HG03039 (cell line): Measurements from ENCODE around the gene NBEAL1.
A peak's percentile ranks its signal among the peaks of the same experiment; 100 is the strongest.
"Not testable (repeated sequence)": the region's sequence is repeated elsewhere in the genome, so short reads cannot be mapped to it uniquely, and the experiment has no call there.

Experiments
- ATAC-seq: cut with Tn5 transposase; IDR thresholded peaks from one replicate; pipeline ENCODE4 v1.9.1; 2021; ENCODE audit warnings: mild to moderate bottlenecking, moderate library complexity; ENCODE audit not compliant: unreplicated experiment

Gene NBEAL1

DNA sequence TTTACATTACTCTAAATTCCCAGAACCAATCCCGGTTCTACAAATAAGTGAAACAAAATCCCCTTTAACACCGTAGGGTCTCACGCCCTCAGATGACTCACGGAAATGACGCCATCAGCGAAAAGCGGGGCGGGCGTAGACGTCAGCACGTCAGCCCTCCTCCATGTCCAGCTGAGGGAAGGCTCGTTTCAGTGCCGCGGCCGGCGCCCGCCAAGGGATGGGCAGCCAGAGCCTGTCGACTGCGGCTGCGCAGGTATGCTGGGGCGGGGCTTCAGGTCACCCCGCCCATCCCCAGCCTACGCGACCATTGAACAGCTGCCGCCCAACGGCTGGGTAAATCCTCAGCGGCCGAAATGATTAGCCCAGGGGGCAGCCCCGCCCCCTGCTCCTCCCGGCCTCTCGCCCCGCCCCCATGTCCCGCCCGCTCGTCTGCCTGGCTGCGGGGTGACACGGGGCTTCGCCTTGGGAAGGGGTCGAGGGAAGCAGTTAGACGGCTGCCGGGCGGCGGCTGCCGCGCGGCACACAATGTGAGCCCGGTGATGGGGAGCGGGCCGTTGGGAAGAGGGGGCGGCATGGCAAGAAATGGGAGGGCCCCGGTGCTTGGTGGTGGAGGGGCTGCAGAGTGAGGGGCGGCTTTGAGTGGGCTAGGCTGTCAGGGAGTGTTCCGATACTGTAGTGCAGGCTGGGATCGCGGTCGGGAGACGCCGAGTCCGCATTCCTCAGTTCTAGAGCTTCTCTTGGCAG, at the start of gene NBEAL1:
NBEAL1 (plus strand) TSS at position 420 of the 744 bp plus-strand sequence. CDS start 1,510 bp downstream, outside the sequence.
- ATAC-seq: peak; percentile 99

DNA sequence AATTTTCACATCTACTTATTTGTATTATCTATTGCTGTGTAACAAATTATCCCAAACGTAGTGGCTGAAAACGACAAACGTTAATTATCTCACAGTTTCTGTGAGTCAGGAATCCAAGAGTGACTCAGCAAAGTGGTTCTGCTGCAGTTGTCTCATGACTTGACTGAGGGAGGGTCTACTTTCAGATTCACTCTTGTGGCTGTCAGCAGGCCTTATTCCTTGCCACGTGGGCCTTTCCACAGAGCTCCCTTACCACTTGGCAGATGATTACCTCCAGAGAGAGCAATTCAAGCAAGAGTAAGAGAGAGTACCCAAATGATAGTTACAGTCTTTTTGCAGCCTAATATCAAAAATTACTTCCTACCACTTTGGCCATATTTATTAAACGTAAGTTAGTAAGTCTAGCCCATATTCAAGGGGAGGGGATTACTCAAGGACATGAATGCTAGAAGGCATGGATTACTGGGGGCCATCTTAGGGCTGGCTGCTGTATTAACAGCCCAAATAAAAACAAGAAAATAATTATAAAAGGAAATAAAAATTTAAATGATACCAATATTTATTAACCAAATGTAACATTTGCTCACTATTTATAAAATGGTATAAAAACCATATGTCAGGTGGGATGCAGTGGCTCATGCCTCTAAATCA, 48.7 kb upstream of the NBEAL1 start:
- ATAC-seq: no peak

DNA sequence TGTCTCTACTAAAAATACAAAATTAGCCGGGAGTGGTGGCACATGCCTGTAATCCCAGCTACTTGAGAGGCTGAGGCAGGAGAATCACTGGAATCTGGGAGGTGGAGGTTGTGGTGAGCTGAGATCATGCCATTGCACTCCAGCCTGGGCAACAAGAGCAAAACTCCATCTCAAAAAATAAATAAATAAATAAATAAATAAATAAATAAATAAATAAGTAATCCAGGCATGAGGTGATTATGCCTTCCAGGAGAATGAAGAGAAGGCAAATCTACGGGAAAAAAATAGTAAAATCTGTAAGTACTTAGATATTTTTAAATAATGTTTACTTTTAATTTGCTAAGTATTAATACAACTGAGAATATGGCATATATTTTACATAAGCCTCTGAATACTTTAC, 45.3 kb upstream of the NBEAL1 start:
- not testable (repeated sequence) for ATAC-seq

DNA sequence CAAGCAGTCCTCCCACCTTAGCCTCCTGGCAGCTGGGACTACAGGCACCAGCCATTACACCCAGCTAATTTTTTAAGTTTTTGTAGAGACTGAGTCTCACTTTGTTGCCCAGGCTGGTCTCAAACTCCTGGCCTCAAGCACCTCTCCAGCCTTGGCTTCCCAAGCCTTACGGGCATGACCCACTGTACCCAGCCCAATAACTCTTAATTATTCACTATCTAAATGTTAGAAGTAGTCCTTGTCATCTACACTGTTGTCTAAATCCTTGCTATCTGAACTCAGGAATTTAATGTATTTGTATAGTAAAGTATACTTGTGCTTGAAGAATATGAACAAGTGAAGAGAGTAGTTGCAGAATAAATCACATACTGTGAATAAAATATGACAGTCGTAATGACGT, 37.9 kb upstream of the NBEAL1 start:
- no peak for ATAC-seq

DNA sequence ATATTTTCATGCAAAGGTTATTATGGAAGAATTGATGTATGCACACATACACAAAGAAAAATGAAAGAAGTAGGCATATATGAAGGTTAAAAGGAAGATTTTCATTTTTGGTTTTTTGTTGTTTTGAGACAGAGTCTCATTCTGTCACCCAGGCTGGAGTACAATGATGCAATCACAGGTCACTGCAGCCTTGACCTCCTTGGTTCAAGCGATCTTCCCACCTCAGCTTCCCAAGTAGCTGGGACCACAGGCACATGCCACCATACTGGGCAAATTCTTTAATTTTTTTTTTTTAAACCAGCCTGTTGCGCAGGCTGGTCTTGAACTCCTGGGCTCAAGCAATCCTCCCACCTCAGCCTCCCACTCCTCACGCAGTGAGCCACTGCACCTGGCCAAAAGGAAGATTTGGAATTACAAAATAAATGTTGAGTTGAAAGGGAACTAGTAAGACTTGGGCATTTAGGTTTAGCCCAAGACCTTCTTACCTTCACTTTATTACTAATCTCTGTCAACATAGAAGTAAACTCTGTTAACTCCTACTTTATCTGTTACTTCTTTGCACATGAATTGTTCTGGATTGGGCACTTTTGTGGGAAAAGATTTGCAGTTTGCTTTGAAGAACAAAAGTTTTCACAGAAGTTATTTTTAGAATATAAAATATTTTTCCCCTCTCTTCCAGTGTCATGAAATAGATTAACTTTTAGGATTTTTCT, 31.7 kb upstream of the NBEAL1 start:
- ATAC-seq: no peak

DNA sequence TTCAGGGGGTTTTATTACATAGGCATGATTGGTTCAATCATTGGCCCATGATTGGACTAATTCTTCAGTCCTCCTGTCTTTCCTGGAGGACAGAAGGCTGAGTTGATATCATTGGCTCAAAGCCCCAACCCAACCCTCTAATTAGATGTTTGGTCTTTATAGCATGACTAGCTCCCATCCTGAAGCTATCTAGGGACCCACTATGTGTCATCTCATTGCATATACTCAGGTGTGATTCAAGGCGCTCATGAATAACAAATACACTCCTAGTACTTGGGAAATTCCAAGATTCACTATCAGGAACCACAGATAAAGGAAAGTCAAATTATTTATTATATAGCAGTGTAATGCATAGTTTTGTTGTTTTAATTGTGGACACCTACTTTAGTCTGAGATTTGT, 24.9 kb upstream of the NBEAL1 start:
- ATAC-seq: no peak

DNA sequence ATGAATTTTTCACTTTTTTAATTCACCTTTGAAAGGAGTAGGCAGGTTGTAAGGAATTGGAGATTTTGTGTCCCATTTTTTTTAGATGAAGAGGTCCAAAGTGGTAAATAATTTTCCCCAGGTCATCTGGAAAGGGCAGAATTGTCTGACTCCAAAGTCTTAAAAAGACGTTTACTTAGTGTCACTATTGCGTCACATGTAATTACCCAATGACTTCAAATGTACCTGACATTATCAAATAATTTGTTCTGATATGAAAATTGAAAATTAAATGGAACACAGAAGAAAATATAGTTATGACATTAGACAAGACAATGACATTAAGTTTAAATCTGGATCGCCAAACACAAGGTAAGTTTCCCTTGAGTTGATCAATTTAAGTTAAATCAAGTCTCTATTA, 24.2 kb upstream of the NBEAL1 start:
- ATAC-seq: no peak

DNA sequence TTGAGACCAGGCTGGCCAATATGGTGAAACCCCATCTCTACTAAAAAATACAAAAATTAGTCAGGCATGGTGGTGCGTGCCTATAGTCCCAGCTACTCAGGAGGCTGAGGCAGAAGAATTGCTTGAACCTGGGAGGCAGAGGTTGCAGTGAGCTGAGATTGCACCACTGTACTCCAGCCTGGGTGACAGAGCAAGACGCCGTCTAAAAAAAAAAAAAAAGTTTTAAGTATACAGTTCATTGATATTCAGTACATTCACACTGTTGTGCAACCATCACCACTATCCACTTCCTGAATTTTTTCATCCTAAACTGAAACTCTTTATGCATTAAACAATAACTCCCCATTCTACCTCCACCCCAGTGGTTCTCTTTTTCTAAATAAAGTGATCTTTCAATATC, 17.6 kb upstream of the NBEAL1 start:
- not testable (repeated sequence) for ATAC-seq

DNA sequence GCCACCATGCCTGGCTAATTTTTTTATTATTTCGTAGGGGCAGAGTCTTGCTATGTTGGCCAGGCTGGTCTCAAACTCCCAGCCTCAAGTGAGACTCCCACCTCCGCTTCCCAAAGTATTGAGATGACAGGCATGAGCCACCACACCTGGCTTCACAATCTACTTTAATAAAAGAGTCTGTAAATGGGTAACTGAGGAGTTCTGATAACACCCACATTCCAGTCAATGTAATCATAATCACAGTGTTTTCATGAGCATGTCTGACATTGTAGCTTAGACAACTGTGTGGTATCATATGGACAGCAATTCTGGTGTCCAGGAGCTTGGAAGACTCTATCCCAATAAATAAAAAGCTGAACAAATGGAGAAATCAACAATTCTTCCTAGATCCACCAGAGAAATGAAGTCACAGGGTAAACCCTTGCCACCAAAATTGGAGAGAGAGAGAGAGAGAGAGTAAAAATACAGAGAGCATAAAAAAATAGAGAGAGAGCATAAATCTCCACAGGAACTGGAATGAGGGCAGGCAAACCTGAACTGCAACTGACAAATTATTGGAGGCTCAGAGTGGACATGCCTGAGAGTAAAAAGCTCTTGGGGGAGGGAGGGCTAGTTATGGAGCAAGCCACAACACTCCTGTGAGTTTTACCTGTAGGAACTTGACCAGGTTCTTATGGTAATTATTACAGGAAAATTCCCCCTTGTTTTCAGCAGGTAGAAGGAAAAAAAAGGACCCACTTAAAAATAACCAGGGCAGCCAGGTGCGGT, 12.4 kb upstream of the NBEAL1 start:
- no peak for ATAC-seq

DNA sequence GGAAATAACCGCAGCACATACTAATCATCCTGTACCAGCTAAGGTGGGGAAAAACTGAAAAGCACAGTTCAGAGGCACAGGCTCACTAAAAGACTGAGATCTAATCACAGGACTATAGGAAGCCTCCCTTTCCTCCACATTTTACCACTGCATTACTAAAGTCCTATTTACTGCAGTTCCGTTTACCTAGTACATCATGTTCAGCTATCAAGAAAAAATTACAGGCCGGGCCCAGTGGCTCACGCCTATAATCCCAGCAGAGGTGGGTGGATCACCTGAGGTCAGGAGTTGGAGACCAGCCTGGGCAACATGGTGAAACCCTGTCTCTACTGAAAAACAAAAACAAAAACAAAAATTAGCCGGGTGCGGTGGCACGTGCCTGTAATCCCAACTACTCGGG, 11.0 kb upstream of the NBEAL1 start:
- no peak for ATAC-seq

DNA sequence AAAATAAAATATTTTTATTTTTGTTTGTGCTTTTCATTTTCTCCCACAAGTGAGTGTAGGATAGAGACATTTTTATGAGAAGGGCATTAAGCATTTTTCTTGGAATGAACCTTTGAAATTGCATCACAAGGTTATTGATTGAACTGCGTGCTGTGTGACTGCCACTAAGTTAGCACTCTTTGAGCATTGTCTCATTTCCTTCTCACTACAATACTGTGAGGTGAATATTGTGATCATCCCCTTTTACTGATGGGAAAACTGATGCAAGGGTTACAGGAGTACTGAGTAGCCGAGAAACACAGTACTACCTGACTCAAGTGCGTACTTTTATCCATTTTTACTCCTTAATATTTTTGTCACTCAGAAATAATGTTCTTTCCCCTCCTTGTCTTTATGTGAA, 2.0 kb downstream of the NBEAL1 start:
- no peak for ATAC-seq

DNA sequence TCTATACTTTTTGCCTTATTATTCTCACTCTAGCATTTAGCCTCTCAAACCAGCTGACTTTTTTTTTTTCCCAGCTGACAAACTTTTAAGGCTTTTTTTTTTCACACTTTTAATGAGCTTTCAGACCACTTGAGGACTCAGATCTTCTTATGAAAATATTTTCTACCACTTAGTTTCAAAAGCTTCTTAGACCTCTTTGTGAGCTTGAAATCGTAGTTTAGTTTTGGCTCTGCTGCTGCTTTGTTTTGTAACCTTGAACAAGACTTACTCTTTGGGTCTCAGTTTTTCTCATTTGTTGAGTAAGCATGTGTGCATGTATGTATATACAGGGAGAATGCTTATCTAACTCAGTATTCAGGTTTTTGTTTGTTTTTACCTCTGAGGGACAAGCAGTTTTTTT, 3.5 kb downstream of the NBEAL1 start:
- no peak for ATAC-seq

DNA sequence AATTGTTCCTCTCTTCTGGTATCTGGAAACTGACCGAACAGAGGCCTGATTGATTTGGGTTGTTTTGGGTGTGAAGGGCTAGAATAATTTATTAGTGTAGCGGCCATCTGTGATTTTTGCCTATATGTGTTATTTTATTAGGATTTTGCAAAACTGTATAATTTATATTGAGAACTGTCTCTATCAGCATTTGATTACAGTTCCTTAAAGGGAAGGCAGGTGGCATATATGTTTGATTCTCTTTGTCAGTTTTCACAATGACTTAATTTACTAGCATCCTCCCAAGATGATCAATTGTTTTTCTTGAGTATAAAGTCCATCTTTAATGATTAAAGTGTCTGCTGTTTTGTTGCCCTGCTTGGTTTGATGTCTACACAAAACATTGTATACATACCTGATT, 4.5 kb downstream of the NBEAL1 start:
- no peak for ATAC-seq

DNA sequence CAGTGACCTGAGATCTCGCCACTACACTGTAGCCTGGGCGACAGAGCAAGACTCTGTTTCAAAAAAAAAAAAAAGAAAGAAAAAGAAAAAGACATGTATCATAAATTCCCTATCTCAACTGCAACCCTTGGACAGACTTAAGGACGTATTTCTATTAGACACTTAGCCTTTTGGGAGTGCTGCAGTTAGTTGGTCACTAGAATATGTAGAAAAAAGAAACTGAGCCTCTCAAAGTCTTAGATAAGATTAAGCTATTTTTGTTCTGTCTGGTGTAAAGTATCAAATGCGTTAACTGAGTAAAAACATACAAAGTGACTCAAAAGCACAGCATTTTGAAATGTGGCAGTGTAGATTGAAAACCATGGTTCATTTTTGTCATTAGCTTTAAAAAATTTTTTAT, 7.3 kb downstream of the NBEAL1 start:
- no peak for ATAC-seq

DNA sequence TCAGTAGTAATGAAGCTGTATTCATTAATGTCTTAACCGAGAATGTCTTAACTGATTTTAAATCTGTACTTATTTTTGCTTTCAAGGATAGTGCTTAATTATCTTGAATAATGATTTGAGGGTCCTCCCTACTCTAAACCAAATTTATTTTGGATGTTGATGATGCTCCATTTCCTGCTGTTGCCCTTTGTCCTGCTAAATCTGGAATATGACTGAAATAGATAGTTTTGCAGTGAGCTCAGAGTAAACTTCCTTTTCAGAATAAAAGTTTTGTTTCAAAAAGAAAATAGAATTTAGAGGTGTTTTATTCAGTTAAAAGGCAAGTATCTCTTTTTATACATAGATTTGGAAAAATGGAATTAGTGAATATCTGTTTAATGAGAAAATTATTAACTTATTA, 8.1 kb downstream of the NBEAL1 start:
- no peak for ATAC-seq

DNA sequence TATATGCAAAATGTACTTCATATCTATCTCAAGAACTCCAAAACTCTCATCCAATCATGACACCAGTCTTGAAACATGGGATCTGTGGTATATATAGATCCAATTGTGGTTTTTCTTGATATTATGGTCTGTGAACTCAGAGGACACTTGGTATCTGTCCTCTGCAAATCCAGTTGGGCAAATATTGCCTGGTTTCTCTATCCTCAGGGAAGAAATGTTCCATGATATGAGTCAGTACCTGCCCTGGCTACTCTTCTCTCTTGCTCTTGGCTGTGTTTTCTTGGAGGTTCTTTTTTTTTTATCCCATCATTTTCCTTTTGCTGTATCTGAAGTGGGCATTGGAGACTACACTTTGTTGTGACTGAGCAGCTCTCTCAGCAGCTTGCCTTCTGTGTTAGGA, 10.9 kb downstream of the NBEAL1 start:
- ATAC-seq: no peak

DNA sequence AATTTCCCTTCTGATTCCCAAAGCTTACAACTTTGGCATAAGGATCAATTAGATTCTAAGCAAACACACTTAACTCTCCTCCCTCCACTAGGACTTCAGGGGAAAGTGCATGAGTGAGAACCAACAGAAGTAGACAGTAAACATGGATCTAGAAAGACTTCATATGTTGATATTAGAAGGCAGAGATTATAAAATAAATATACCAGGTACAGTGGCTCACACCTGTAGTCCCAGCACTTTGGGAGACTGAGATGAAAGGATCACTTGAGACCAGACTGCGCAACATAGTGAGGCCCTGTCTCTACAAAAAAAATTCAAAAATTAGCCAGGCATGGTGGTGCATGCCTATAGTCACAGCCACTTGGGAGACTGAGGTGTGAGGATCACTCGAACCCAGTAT, 15.9 kb downstream of the NBEAL1 start:
- ATAC-seq: no peak

DNA sequence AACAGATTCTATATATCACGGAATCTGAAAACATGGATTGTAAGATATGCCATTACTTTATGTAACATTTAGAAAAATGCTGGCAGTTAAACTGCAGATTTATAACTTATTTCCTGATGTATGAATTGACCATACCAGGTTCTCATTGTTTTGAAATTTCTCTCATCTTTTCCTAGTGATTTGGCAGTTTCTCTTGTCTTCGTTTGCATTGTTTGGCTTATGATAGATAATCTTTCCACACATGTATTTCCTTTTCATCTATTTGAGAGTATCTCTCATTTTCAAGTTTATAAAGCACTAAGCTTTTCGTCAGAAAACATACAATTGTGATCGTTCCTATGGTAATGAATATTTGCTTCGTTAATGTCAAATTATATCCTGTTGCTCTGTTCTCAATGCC, 16.3 kb downstream of the NBEAL1 start:
- ATAC-seq: no peak

DNA sequence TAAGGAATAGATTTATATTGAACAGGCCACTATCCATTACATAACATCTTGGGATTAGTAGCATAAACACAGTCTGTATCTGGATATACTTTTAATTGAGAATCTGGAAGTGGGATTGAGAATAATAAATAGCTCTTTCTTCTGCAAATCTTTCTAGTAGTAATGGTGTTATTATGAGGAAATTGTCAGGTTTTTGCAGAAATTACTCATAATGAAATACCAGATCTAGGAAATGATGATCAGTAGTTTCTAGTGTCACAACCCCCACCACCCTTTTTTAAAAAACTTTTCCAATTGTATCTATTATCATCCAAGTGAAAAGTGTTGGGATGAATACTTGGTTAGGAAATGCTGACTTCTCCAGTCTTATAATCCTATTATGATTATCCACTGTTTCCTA, 18.7 kb downstream of the NBEAL1 start:
- ATAC-seq: no peak

DNA sequence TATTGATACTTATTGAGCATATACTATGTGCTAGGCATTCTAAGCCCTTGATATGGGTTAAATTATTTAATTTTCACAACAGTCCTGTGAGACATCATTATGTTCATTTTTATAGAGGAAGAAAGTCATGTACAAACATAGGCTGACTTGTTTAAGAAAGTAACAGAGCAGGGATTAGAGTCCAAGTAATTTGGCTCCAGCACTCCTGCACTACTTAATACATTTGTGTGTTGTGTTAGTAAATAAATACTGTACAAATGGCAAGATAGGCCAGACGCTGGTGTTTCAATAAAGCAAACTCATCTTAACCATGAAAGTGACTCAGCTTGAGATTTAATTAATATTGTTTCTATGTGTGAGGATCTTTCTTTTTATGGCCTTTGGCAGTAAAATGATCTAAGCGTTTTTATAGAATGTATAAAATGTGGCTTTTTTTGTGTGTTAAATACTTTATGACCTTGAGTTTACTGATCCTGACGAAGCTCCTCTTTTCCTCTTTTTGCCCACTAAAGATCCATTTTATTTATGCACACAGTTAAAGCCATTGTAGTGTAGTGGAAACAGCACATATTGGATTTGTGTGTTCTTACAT, 21.3 kb downstream of the NBEAL1 start:
- ATAC-seq: no peak

DNA sequence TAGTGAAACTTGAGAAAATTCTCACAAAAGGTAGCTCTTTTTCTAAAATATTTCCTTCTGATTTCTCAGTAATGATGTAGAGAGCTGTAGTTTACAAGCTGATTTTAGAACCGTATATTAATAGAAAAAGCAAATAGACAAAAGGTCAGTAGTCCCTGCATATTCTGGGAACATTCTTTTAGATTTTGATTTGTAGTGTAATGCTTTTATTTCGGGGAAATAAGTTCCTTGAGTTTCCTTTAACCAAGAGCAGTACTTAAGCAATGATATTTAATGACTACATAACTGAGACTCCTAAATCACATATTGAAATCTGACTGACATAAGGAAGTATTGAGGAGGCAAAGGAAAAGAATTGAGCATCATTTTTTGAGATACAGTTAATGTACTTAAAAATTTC, 22.4 kb downstream of the NBEAL1 start:
- no peak for ATAC-seq
